ENCODE measurements around the gene NNMT. TPM values are rescaled to one million over a fixed set of nuclear protein-coding genes. Genes with fewer than 3 reads are reported as not detected.

The NNMT gene
- polyA plus RNA-seq, 4 donors: 0.27 to 3.0 (median 0.77) TPM

GRCh38 chr11:114282488-114282887 lies 13.7 kb upstream of the NNMT start:
- no peak for DNase-seq (ENCODE audit: low read depth in 4 of 4, low spot score in 3 of 4)

- DNase-seq (ENCODE audit: low read depth in 4 of 4, low spot score in 3 of 4): no peak
Measured at GRCh38 chr11:114283422-114283821, 12.8 kb upstream of the NNMT start.

DNA sequence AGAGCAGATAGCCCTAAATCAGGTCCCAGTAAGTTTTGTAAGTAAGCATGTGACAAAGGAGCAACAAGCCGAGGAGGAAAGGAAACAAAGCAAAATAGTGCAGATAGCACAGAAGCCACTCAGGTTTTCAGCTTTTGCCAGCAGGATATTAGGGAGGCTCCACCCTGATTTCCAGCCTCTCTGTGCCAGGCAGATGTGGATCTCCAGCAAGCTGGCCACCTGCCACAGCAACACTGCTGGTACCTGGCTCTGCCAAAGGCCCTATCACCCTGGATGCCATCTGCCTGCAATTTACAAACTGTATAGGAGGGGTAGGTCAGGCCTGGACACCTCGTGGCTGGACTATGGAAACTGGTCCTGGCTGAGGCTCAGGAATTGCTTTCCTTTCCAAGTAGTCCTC lies 12.2 kb upstream of the NNMT start:
- DNase-seq (ENCODE audit: low read depth in 4 of 4, low spot score in 3 of 4): no peak

DNA sequence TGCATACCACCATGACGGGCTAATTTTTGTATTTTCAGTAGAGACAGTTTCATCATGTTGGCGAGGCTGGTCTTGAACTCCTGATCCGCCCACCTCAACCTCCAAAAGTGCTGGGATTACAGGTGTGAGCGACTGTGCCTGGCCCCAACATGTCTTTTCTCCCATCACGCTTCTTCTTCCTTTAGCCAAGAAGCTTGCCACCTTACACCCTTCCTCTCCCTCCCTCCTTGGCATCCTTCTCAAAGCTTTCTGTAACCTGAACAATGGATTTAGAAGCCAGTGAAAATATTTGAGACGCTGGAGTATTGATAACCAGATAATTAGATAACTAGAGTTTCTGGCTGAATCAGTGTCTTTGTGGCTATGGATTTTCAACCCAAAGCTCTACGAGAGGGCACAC lies 11.3 kb upstream of the NNMT start:
- no peak for DNase-seq (ENCODE audit: low read depth in 4 of 4, low spot score in 3 of 4)

DNA sequence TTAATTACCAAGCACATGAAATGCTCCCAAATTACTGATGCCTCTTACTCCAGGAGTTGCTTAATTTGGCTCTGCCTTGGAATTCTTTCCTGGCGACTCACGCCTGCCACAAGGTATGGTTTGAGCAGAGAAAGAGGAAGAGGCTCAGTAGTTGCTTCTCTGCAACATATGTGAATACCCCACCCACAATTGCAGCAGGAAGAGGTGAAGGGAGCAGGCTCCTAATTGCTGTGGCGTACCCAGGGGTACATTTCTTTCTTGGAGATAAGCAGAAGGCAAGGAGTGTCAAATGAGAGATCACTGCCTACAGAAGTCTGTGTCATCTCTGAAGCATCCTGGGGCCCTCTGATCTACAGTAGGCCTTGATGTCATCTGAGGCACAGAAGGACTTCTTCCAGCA lies 10.6 kb upstream of the NNMT start:
- no peak for DNase-seq (ENCODE audit: low read depth in 4 of 4, low spot score in 3 of 4)

- DNase-seq (ENCODE audit: low read depth in 4 of 4, low spot score in 3 of 4): no peak
Measured at GRCh38 chr11:114286229-114286628, 10.0 kb upstream of the NNMT start.

DNA sequence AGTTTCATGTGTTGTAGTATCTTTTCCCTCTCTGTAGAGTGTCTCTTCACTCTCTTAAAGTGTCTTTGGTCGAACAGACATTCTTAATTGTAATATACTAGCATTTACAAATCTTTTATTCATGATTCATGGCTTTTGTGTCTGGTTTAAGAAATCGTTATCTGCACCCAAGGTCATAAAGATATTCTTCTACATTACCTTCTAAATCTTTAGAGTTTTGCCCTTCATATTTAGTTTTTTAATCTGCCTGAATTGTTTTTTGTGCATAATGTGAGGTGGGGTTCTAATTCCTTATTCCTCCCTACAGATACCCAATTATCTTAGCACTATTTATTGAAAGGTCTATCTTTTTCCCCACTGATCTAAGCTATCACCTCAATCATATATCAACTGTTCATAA lies 9.0 kb upstream of the NNMT start:
- DNase-seq (ENCODE audit: low read depth in 4 of 4, low spot score in 3 of 4): no peak

DNA sequence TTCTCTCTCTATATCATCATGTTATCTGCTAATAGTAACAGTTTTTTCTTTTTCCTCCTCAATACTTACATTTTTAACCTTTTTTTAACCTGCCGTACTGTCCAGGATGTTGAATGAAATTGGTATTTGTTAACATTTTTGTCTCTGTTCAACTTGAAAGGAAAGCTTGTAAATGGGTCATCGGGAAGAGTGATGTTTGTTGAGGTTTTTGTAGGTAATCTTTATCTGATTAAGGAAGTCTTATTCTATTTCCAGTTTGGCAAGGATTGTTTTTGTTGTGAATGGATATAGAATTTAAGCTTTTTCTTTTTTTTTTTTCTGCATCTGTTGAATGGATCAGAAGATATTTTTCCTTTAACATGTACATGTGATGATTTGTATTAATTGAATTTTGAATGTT lies 8.1 kb upstream of the NNMT start:
- DNase-seq (ENCODE audit: low read depth in 4 of 4, low spot score in 3 of 4): no peak

DNA sequence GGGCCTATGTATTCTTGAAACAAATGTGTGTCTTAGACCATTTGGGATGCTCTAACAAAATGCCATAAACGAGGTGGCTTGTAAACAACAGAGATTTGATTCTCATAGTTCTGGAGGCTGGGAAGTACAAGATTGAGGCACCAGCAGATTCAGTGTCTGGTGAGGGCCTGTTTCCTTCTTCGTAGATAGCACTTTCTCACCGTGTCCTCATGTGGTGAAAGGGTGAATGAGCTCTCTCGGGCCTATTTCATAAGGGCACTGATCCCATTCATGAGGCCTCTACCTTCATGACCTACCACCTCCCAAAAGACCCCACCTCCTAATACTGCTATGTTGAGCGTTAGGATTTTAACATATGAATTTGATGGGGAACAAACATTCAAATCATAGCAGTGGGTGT lies 6.4 kb upstream of the NNMT start:
- no peak for DNase-seq (ENCODE audit: low read depth in 4 of 4, low spot score in 3 of 4)

- no peak for DNase-seq (ENCODE audit: low read depth in 4 of 4, low spot score in 3 of 4)
Measured at GRCh38 chr11:114290503-114291235, 5.5 kb upstream of the NNMT start.

GRCh38 chr11:114291381-114291780 lies 4.8 kb upstream of the NNMT start:
- no peak for DNase-seq (ENCODE audit: low read depth in 4 of 4, low spot score in 3 of 4)

DNA sequence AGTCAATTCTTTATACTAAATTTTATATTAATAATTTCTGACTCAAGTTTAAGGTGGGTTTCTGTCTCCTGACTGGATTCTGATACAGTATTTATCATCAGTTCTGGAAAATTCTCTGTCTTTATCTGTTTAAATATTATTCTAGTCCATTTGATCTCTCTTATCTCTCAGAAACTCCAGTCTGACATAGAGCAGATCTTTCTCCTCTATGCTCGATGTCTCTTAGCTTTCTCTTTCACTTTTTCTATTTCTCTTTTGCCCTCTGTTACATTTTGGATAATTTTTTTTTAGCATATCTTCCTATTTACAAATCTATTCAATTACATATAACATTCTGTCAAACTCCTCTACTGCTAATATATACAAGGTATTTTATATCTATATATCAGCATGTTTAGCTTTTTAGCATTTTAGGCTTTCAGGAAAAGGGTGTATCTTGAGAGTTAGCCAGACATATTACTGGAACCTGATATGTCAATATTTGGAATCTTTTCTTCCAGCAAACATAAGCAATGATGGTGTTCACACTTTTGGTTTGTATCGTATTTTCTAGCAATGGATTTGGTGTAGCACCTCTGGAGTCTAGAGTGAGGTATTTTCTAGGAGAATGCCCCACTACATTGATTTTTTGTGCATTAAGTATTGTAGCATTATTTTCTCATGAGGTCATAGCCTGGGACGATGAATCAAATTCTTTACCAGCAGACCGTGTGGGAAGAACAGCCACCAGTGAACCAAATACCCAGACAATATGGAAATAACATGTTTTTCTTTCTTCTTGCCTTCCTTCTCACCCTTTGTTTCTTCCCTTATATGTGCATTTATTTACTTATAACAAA lies 4.1 kb upstream of the NNMT start:
- no peak for DNase-seq (ENCODE audit: low read depth in 4 of 4, low spot score in 3 of 4)

- no peak for DNase-seq (ENCODE audit: low read depth in 4 of 4, low spot score in 3 of 4)
Measured at GRCh38 chr11:114293201-114293711, 2.9 kb upstream of the NNMT start.

DNA sequence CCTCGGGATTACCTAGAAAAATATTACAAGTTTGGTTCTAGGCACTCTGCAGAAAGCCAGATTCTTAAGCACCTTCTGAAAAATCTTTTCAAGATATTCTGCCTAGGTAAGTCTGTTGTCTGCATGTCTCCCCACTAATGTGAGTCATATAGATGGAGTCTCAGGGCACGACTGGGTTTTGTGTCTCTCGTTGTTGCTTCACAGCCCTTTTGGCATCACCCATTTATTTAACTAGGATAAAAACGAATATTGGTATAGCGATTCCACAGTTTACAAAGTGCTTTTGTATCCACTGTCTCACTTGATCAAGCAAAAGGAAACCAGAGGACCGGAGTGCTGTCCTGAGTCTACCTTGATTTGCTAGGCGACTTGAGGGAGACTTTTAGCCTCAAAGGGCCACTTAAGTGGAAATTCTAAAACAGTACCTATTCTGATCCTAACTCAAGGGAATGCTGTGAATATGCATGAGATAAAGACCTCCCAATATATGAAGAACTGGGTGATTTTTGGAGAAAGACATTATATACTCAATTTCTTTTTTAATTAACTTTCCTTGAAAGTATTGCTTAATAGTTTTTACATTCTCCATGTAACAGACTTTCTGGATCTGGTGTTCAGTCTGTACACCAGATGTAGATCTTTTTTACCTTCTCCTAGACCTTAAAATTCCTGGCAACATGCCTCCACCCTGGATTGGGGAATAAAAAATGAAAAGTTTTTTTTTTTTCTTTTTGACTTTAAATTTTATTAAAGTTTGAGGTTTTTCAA lies 590 bp downstream of the NNMT start:
- no peak for DNase-seq (ENCODE audit: low read depth in 4 of 4, low spot score in 3 of 4)

DNA sequence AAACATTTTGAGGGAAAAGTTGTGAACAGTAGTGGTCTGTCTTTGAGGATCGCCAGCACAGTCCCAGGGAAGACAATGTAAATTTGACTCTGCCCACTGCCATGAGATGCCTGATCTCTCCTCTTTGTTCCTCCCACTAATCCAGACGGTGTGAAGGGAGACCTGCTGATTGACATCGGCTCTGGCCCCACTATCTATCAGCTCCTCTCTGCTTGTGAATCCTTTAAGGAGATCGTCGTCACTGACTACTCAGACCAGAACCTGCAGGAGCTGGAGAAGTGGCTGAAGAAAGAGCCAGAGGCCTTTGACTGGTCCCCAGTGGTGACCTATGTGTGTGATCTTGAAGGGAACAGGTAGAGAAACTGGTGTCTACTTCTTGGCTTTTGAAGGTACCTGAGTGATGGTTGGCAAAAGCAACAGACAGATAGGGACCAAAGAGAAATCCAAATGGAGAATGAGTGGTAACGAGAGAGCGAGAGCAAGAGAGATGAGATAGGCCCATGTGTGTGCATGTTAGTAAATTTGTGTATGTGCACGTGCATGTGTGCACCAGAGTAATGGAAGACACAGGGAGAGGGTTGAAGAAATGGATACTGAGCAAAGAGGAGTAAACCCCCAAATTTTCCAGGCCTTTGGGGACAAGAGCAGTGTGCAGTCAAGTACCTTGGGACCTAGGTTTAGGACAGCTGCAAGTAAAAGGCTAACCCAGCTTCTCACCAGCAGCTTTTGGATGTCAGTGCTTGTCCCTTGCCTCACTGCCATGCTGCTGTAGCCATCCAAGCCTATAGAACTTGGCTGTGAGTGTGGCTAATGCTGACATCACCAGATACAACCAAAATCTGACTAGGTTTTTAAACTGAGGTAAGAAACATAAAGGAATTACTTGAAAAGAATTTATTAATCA lies 1.9 kb downstream of the NNMT start:
- DNase-seq (ENCODE audit: low read depth in 4 of 4, low spot score in 3 of 4): no peak

DNA sequence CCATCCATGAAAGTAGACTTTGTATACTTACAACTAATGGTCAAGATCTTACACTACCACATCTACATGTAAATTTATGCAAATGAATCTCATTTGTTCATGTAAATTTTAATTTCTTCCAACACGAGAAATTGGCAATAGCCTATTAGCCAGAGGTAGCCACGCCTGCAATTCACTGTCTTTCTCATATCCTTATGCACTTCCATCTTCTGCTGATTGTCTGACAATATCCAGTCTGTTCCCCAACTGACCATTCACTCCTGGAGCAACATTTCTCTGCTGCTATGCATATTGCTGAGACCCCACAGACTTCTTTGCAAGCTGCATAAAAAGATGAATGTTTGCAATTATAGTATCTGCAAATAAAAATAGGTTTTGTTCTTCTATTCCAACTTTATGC lies 2.5 kb downstream of the NNMT start:
- no peak for DNase-seq (ENCODE audit: low read depth in 4 of 4, low spot score in 3 of 4)

GRCh38 chr11:114301088-114301487 lies 4.9 kb downstream of the NNMT start:
- no peak for DNase-seq (ENCODE audit: low read depth in 4 of 4, low spot score in 3 of 4)

DNA sequence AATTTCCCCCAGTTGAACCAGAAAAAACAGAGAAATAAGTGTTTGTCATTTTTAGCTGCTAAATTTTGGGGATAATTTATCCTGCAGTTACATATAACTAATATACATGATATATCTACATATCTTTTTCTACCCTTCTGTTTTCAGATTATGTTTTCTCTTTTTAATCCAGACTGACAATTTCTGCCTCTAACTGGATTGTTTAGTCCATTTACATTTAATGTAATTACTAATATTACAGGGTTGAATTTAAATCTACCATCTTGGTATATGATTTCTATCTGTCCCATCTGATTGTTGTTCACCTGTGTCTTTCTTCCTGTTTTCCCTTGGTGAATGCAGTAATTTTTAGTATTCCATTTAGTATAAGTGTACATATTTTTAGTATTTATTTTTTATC lies 5.7 kb downstream of the NNMT start:
- DNase-seq (ENCODE audit: low read depth in 4 of 4, low spot score in 3 of 4): no peak

DNA sequence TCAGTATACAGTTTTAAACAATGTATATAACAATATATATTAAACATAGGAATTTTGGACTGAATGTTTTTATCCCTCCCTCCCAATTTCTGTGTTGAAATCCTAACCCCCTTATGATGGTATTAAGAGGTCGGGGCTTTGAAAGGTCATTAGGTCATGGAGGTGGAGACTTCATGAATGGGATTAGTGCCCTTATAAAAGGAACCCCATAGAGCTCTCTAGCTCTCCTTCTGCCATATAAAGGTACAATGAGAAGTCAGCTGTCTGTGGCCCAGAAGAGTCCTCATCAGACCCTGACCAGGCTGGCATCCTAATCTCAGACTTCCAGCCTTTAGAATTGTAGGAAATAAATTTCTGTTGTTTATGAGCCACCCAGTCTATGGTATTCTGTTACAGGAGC lies 6.5 kb downstream of the NNMT start:
- DNase-seq (ENCODE audit: low read depth in 4 of 4, low spot score in 3 of 4): no peak

- DNase-seq (ENCODE audit: low read depth in 4 of 4, low spot score in 3 of 4): no peak
Measured at GRCh38 chr11:114304065-114304464, 7.9 kb downstream of the NNMT start.
